Stimulated activated naive B cell treated with anti-CD40 and anti-IgM and Interleukin-4, amounts not matched to agents 10 μg/mL and 1 μg/mL and 100 μg/mL, for 72 hours (primary cell): Measurements from ENCODE around the gene NAB1.

Experiments
- ATAC-seq, 2 donors: fragments of 150-1000 bp; cut with Tn5 transposase; replicated peaks; 2 replicates each; pipeline ENCODE4 v1.10.0; 2021; ENCODE audit warnings: moderate library complexity in 1 of 2
- DNase-seq: peaks from one replicate; pipeline ENCODE4 v3.0.0; 2021
- H3K27ac Mint-ChIP-seq: one replicate; pipeline ENCODE4 v1.8.0; 2022; ENCODE audit warnings: mild to moderate bottlenecking, mixed read lengths
- H3K27me3 Mint-ChIP-seq, 2 donors: one replicate each; pipeline ENCODE4 v1.8.0; 2022; ENCODE audit warnings: mixed read lengths in 2 of 2
- H3K36me3 Mint-ChIP-seq, 2 donors: one replicate each; pipeline ENCODE4 v1.8.0; 2022; ENCODE audit warnings: mixed read lengths in 2 of 2, mild to moderate bottlenecking in 1 of 2
- H3K4me1 Mint-ChIP-seq, 2 donors: one replicate each; pipeline ENCODE4 v1.8.0; 2022; ENCODE audit warnings: mixed read lengths in 2 of 2, mild to moderate bottlenecking in 1 of 2
- H3K4me3 Mint-ChIP-seq, 2 donors: one replicate each; pipeline ENCODE4 v1.8.0; 2022; ENCODE audit warnings: mild to moderate bottlenecking in 2 of 2, mixed read lengths in 2 of 2, moderate library complexity in 1 of 2
- H3K9me3 Mint-ChIP-seq, 2 donors: one replicate each; pipeline ENCODE4 v1.8.0; 2022; ENCODE audit warnings: mixed read lengths in 2 of 2, mild to moderate bottlenecking in 1 of 2

Gene NAB1

GRCh38 chr2:190649798-190650390 lies 1.0 kb downstream of the NAB1 start:
- Mint-ChIP-seq H3K27me3 (no peaks in the 10 kb centered on the region), H3K4me1 (peaks cover 7 to 37% of the 10 kb centered on the region in 2 donors), H3K27ac (peak overlapping the region; percentile 80), H3K9me3 (no peaks in the 10 kb centered on the region), H3K36me3 (peaks cover 0 to 3% of the 10 kb centered on the region in 2 donors), H3K4me3 (peak overlapping the region; percentile 88 to 92)
- DNase-seq (no peak), ATAC-seq (no peak)

GRCh38 chr2:190651413-190651812 lies 2.5 kb downstream of the NAB1 start:
- Mint-ChIP-seq H3K9me3 (no peaks in the 10 kb centered on the region), H3K4me3 (no peak overlapping the region)

GRCh38 chr2:190653231-190653630 lies 4.3 kb downstream of the NAB1 start:
- Mint-ChIP-seq H3K36me3 (peaks cover 2 to 3% of the 10 kb centered on the region in 2 donors), H3K27me3 (no peaks in the 10 kb centered on the region), H3K4me3 (no peak overlapping the region), H3K27ac (no peak overlapping the region), H3K9me3 (no peaks in the 10 kb centered on the region), H3K4me1 (peaks cover 12 to 19% of the 10 kb centered on the region in 2 donors)
- ATAC-seq, result no peak
- no peak for DNase-seq

More at GRCh38 chr2:190651413-190651812, 2.5 kb downstream of the NAB1 start:
- peaks cover 7 to 31% of the 10 kb centered on the region in 2 donors for H3K4me1 Mint-ChIP-seq
- peaks cover 0 to 3% of the 10 kb centered on the region in 2 donors for H3K36me3 Mint-ChIP-seq
- DNase-seq, result no peak
- H3K27me3 Mint-ChIP-seq, result no peaks in the 10 kb centered on the region
- no peak overlapping the region for H3K27ac Mint-ChIP-seq
- no peak for ATAC-seq

GRCh38 chr2:190653931-190654330 lies 5.0 kb downstream of the NAB1 start:
- H3K27ac Mint-ChIP-seq, result no peak overlapping the region
- ATAC-seq, result no peak
- no peak for DNase-seq
- H3K27me3 Mint-ChIP-seq, result no peaks in the 10 kb centered on the region
- H3K36me3 Mint-ChIP-seq, result peaks cover 2 to 4% of the 10 kb centered on the region in 2 donors
- H3K9me3 Mint-ChIP-seq, result no peaks in the 10 kb centered on the region
- peaks cover 15 to 22% of the 10 kb centered on the region in 2 donors for H3K4me1 Mint-ChIP-seq
- H3K4me3 Mint-ChIP-seq, result no peak overlapping the region

GRCh38 chr2:190655113-190655512 lies 6.2 kb downstream of the NAB1 start:
- DNase-seq (no peak), ATAC-seq (no peak)
- Mint-ChIP-seq H3K4me3 (no peak overlapping the region), H3K27ac (no peak overlapping the region), H3K9me3 (no peaks in the 10 kb centered on the region), H3K27me3 (no peaks in the 10 kb centered on the region), H3K4me1 (peaks cover 14 to 19% of the 10 kb centered on the region in 2 donors), H3K36me3 (peaks cover 6 to 11% of the 10 kb centered on the region in 2 donors)

- no peak overlapping the region for H3K4me3 Mint-ChIP-seq
- no peak overlapping the region for H3K27ac Mint-ChIP-seq
- peaks cover 11 to 14% of the 10 kb centered on the region in 2 donors for H3K4me1 Mint-ChIP-seq
- peaks cover 6 to 13% of the 10 kb centered on the region in 2 donors for H3K36me3 Mint-ChIP-seq
- H3K27me3 Mint-ChIP-seq, result no peaks in the 10 kb centered on the region
- DNase-seq (no peak), ATAC-seq (no peak)
- no peaks in the 10 kb centered on the region for H3K9me3 Mint-ChIP-seq
Measured at GRCh38 chr2:190655570-190655969, 6.7 kb downstream of the NAB1 start.

GRCh38 chr2:190656301-190656700 lies 7.4 kb downstream of the NAB1 start:
- ATAC-seq, result no peak

GRCh38 chr2:190657474-190658255 lies 8.8 kb downstream of the NAB1 start:
- H3K9me3 Mint-ChIP-seq, result no peaks in the 10 kb centered on the region
- ATAC-seq, result no peak
- peaks cover 18 to 19% of the 10 kb centered on the region in 2 donors for H3K4me1 Mint-ChIP-seq
- DNase-seq, result no peak
- H3K4me3 Mint-ChIP-seq, result no peak overlapping the region
- H3K27me3 Mint-ChIP-seq, result no peaks in the 10 kb centered on the region
- H3K27ac Mint-ChIP-seq, result no peak overlapping the region
- peaks cover 6 to 19% of the 10 kb centered on the region in 2 donors for H3K36me3 Mint-ChIP-seq

More at GRCh38 chr2:190656301-190656700, 7.4 kb downstream of the NAB1 start:
- Mint-ChIP-seq H3K27me3 (no peaks in the 10 kb centered on the region), H3K4me3 (no peak overlapping the region), H3K27ac (no peak overlapping the region), H3K36me3 (peaks cover 6 to 14% of the 10 kb centered on the region in 2 donors), H3K4me1 (peaks cover 11 to 14% of the 10 kb centered on the region in 2 donors), H3K9me3 (no peaks in the 10 kb centered on the region)
- DNase-seq, result no peak

GRCh38 chr2:190659553-190659952 lies 10.7 kb downstream of the NAB1 start:
- Mint-ChIP-seq H3K36me3 (peaks cover 9 to 19% of the 10 kb centered on the region in 2 donors), H3K4me3 (no peak overlapping the region), H3K27ac (no peak overlapping the region), H3K27me3 (no peaks in the 10 kb centered on the region), H3K9me3 (no peaks in the 10 kb centered on the region), H3K4me1 (peaks cover 19 to 20% of the 10 kb centered on the region in 2 donors)
- no peak for ATAC-seq
- DNase-seq, result no peak

- H3K27ac Mint-ChIP-seq, result no peak overlapping the region
- no peak overlapping the region for H3K4me3 Mint-ChIP-seq
Measured at GRCh38 chr2:190662754-190663153, 13.9 kb downstream of the NAB1 start.

GRCh38 chr2:190663348-190663747 lies 14.5 kb downstream of the NAB1 start:
- no peaks in the 10 kb centered on the region for H3K27me3 Mint-ChIP-seq
- peaks cover 3% of the 10 kb centered on the region in 2 donors for H3K9me3 Mint-ChIP-seq
- no peak overlapping the region for H3K4me3 Mint-ChIP-seq
- no peak overlapping the region for H3K27ac Mint-ChIP-seq
- ATAC-seq (no peak), DNase-seq (no peak)
- peaks cover 15 to 31% of the 10 kb centered on the region in 2 donors for H3K4me1 Mint-ChIP-seq
- peaks cover 20 to 30% of the 10 kb centered on the region in 2 donors for H3K36me3 Mint-ChIP-seq

More at GRCh38 chr2:190662754-190663153, 13.9 kb downstream of the NAB1 start:
- no peak for ATAC-seq
- Mint-ChIP-seq H3K36me3 (peaks cover 22 to 30% of the 10 kb centered on the region in 2 donors), H3K4me1 (peaks cover 20 to 36% of the 10 kb centered on the region in 2 donors), H3K9me3 (peaks cover 3% of the 10 kb centered on the region in 2 donors), H3K27me3 (no peaks in the 10 kb centered on the region)
- no peak for DNase-seq

- Mint-ChIP-seq H3K36me3 (peaks cover 20 to 30% of the 10 kb centered on the region in 2 donors), H3K9me3 (peaks cover 3% of the 10 kb centered on the region in 2 donors), H3K4me1 (peaks cover 13 to 26% of the 10 kb centered on the region in 2 donors), H3K4me3 (no peak overlapping the region), H3K27me3 (no peaks in the 10 kb centered on the region), H3K27ac (no peak overlapping the region)
- DNase-seq, result no peak
- ATAC-seq, result no peak
Measured at GRCh38 chr2:190663839-190664238, 15.0 kb downstream of the NAB1 start.

- no peaks in the 10 kb centered on the region for H3K27me3 Mint-ChIP-seq
- ATAC-seq (no peak), DNase-seq (no peak)
- peaks cover 3% of the 10 kb centered on the region in 2 donors for H3K9me3 Mint-ChIP-seq
- no peak overlapping the region for H3K27ac Mint-ChIP-seq
- peaks cover 20 to 26% of the 10 kb centered on the region in 2 donors for H3K36me3 Mint-ChIP-seq
- H3K4me3 Mint-ChIP-seq, result no peak overlapping the region
- H3K4me1 Mint-ChIP-seq, result peaks cover 13 to 26% of the 10 kb centered on the region in 2 donors
Measured at GRCh38 chr2:190664240-190664639, 15.4 kb downstream of the NAB1 start.

- Mint-ChIP-seq H3K4me1 (peaks cover 7 to 22% of the 10 kb centered on the region in 2 donors), H3K27me3 (no peaks in the 10 kb centered on the region), H3K9me3 (peaks cover 3% of the 10 kb centered on the region in 2 donors), H3K27ac (no peak overlapping the region), H3K36me3 (peaks cover 17 to 24% of the 10 kb centered on the region in 2 donors), H3K4me3 (no peak overlapping the region)
- ATAC-seq (no peak), DNase-seq (no peak)
Measured at GRCh38 chr2:190666895-190667294, 18.0 kb downstream of the NAB1 start.

- no peak for ATAC-seq
- peaks cover 19 to 25% of the 10 kb centered on the region in 2 donors for H3K36me3 Mint-ChIP-seq
Measured at GRCh38 chr2:190668892-190669291, 20.0 kb downstream of the NAB1 start.

More at GRCh38 chr2:190668892-190669291, 20.0 kb downstream of the NAB1 start:
- H3K9me3 Mint-ChIP-seq, result peaks cover 3% of the 10 kb centered on the region in 2 donors
- H3K4me3 Mint-ChIP-seq, result no peak overlapping the region
- no peaks in the 10 kb centered on the region for H3K27me3 Mint-ChIP-seq
- no peak overlapping the region for H3K27ac Mint-ChIP-seq
- no peak for DNase-seq
- H3K4me1 Mint-ChIP-seq, result peaks cover 3 to 16% of the 10 kb centered on the region in 2 donors
